Bronchial epithelial cell (primary cell): ENCODE measurements around the gene SPDYE1. TPM values are rescaled to one million over a fixed set of nuclear protein-coding genes. Genes with fewer than 3 reads are reported as not detected.
"Not testable (repeated sequence)": the region's sequence is repeated elsewhere in the genome, so short reads cannot be mapped to it uniquely, and the experiment has no call there.

Experiments
- DNase-seq: peaks from one replicate; pipeline ENCODE4 v3.0.0-alpha.2; 2010; ENCODE audit warnings: low read depth
- FAIRE-seq: peaks from 2 replicates; lab custom pipeline; 2011; peaks lifted over from hg19 to GRCh38; lab: Jason Lieb, UNC
- H3K27me3 ChIP-seq: 2 replicates; pipeline ENCODE4 v1.5.1; 2011; ENCODE audit warnings: low read length; ENCODE audit not compliant: control insufficient read depth, insufficient read depth
- H3K36me3 ChIP-seq: 2 replicates; pipeline ENCODE4 v1.5.1; 2011; ENCODE audit warnings: low read length; ENCODE audit not compliant: control insufficient read depth, insufficient read depth
- H3K4me3 ChIP-seq: 2 replicates; pipeline ENCODE4 v1.5.1; 2011; ENCODE audit warnings: mild to moderate bottlenecking, low read depth, low read length, control low read depth
- total RNA-seq: library from RNA; depleted of rRNA; stranded (reverse); fragments of >200 nt; gene quantifications from 2 replicates; pipeline ENCODE4 v1.2.1, GENCODE V29; 2014
- TF ChIP-seq, protein P1 (sequence below): IDR thresholded peaks from 2 replicates; pipeline ENCODE4 v1.5.1; 2011; ENCODE audit warnings: mild to moderate bottlenecking, moderate library complexity, low read length, control low read depth, inconsistent platforms; ENCODE audit not compliant: insufficient read depth, severe bottlenecking

SPDYE1 gene
- total RNA-seq, 1 donor from 2014 or later, result not detected

- not testable (repeated sequence) for H3K27me3 ChIP-seq, H3K4me3 ChIP-seq, H3K36me3 ChIP-seq, FAIRE-seq
- DNase-seq, result peak; percentile 55
Observed at GRCh38 chr7:43992896-43993295, 4.8 kb upstream of the SPDYE1 start.

DNA sequence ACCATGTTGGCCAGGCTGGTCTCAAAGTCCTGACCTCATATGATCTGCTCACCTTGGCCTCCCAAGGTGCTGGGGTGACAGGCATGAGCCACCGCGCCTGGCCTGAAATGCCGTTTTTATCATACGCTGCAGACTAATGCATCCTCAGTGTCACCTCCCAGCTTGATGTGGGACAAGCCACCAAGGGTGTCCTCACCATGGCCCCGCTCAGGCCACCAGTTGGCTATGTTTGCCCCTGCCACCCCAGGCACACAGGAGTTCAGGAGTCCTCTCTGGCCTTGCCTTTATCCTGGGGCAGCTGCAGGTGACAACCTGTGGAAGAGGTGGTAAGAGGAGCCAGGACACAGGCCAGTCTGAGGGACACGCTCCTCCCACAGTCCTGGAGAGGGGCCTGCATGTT, 3.0 kb upstream of the SPDYE1 start:
- H3K4me3 ChIP-seq, H3K27me3 ChIP-seq, FAIRE-seq, DNase-seq, H3K36me3 ChIP-seq: not testable (repeated sequence)

DNA sequence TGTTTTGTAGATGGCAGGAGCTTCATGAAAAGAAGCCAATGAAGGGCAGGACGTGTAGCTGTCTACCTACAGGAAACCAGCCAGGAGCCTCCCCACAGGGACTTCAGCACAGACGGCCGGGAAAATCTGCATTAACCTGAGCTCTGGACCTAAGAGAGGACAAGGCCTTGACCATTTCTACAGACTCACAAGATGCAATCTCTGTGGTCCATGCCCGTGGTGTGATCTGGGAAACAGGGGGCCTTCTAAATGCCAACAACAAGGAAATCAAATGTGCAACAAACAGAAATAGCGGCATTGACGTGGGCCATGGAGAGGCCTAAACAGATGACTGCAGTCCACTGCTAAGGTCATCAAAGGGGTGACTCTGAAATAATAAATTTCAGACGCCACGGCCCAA, 14.4 kb downstream of the SPDYE1 start:
- H3K27me3 ChIP-seq, DNase-seq, H3K36me3 ChIP-seq, H3K4me3 ChIP-seq, FAIRE-seq: not testable (repeated sequence)

DNA sequence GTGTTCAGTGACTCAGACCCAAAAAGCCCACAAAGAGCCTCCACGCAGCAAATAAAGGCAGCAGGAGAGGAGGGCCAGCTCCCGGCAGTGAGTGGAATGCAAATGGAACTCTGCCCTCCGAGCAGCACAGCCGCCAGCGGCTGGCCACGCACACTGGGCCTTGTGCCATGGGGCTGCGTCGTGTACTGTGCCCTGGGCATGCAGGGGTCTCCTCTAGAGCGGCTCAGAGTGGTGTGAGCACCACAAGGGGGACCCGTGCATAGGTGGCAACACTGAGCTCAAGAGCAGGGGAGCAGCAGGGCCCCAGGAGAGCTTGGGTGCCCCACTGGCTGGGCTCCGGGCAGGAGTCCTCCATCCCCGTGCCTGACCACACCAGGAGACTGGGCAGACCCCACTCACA, 17.4 kb downstream of the SPDYE1 start:
- not testable (repeated sequence) for FAIRE-seq, H3K36me3 ChIP-seq, H3K27me3 ChIP-seq

GRCh38 chr7:44018857-44019807, 21.4 kb downstream of the SPDYE1 start:
- not testable (repeated sequence) for H3K36me3 ChIP-seq, FAIRE-seq

More for the DNA sequence above, 17.4 kb downstream of the SPDYE1 start:
- not testable (repeated sequence) for DNase-seq, H3K4me3 ChIP-seq

DNA sequence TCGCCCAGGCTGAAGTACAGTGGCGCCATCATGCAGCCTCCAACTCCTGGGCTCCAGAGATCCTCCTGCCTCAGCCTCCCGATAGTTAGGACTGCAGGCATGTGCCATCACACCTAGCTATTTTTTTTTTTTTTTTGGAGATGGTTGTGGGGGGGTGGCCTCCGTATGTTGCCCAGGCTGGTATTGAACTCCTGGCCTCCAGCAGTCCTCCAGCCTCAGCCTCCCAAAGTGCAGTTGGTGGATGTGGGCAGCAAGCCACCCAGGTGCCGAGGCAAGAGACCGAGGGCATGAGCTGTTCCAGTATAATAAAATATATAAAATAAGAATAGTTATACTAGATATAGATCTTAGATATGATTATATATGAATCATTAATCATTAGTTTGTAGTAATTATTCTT, 22.1 kb downstream of the SPDYE1 start:
- H3K27me3 ChIP-seq, FAIRE-seq, H3K36me3 ChIP-seq, H3K4me3 ChIP-seq, DNase-seq: not testable (repeated sequence)

More at GRCh38 chr7:44018857-44019807, 21.4 kb downstream of the SPDYE1 start:
- TF ChIP-seq, protein P1, sequence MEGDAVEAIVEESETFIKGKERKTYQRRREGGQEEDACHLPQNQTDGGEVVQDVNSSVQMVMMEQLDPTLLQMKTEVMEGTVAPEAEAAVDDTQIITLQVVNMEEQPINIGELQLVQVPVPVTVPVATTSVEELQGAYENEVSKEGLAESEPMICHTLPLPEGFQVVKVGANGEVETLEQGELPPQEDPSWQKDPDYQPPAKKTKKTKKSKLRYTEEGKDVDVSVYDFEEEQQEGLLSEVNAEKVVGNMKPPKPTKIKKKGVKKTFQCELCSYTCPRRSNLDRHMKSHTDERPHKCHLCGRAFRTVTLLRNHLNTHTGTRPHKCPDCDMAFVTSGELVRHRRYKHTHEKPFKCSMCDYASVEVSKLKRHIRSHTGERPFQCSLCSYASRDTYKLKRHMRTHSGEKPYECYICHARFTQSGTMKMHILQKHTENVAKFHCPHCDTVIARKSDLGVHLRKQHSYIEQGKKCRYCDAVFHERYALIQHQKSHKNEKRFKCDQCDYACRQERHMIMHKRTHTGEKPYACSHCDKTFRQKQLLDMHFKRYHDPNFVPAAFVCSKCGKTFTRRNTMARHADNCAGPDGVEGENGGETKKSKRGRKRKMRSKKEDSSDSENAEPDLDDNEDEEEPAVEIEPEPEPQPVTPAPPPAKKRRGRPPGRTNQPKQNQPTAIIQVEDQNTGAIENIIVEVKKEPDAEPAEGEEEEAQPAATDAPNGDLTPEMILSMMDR, result peak; percentile 69
- DNase-seq, result peak; percentile 82
- not testable (repeated sequence) for H3K27me3 ChIP-seq
- H3K4me3 ChIP-seq, result peak overlapping the region; percentile 70

DNA sequence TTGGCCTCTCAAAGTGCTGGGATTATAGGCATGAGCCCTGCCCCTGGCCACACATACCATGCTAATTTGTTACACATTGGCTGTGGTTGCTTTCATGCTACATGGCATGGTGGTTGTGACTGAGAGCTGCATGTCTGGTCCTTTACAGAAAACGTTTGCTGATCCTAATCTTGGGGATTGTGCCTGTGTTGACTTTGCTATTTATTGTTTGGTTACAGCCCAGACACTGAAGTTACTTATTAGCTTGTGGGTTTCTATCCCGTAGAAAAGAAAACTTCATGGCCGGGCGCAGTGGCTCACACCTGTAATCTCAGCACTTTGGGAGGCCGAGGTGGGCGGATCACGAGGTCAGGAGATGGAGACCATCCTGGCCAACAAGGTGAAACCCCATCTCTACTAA, 24.4 kb downstream of the SPDYE1 start:
- not testable (repeated sequence) for DNase-seq, H3K27me3 ChIP-seq, H3K4me3 ChIP-seq, H3K36me3 ChIP-seq, FAIRE-seq

- H3K4me3 ChIP-seq, FAIRE-seq, H3K36me3 ChIP-seq, H3K27me3 ChIP-seq: not testable (repeated sequence)
- peak; percentile 48 for DNase-seq
Observed at GRCh38 chr7:44022796-44023467, 25.2 kb downstream of the SPDYE1 start.

- FAIRE-seq, DNase-seq, H3K27me3 ChIP-seq, H3K36me3 ChIP-seq, H3K4me3 ChIP-seq: not testable (repeated sequence)
Observed at GRCh38 chr7:44029433-44029832, 31.7 kb downstream of the SPDYE1 start.

DNA sequence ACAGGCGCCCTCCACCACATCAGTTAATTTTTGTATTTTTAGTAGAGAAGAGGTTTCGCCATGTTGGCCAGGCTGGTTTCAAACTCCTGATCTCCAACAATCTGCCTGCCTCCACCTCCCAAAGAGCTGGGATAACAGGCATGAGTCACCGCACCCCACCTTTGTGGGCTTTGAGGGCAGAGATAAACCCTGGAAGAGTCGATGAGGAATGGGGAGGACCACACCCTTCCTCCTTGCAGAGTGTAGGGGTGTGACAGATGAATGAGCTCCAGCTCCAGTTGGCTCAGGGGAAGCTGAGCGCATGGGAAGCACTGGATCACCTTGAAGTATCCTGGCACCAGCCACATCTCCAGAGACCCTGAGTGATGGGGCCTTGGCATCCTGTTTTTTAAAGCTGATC, 32.3 kb downstream of the SPDYE1 start:
- not testable (repeated sequence) for H3K4me3 ChIP-seq, FAIRE-seq, H3K36me3 ChIP-seq, H3K27me3 ChIP-seq, DNase-seq

GRCh38 chr7:44031319-44031718, 33.6 kb downstream of the SPDYE1 start:
- not testable (repeated sequence) for H3K36me3 ChIP-seq, H3K27me3 ChIP-seq, DNase-seq, H3K4me3 ChIP-seq, FAIRE-seq

- FAIRE-seq, H3K27me3 ChIP-seq, H3K4me3 ChIP-seq, DNase-seq, H3K36me3 ChIP-seq: not testable (repeated sequence)
Observed at GRCh38 chr7:44032031-44032430, 34.3 kb downstream of the SPDYE1 start.
